GM12878 (cell line): ENCODE data around the gene BCLAF3. TPM values are rescaled to one million over a fixed set of nuclear protein-coding genes. Genes with fewer than 3 reads are reported as not detected.

Experiments
- ATAC-seq: fragments of 200-7000 bp; cut with Tn5 transposase; 3 replicates; pipeline ENCODE4 v1.9.1; 2020; ENCODE audit warnings: mild to moderate bottlenecking, moderate library complexity
- BruUV-seq: library from RNA; stranded (reverse); fragments of 400-500 nt; replicated peaks from 2 replicates; lab custom pipeline; 2021; lab: Mats Ljungman, UMichigan
- CTCF ChIA-PET: fragments of 300-600 bp; sonication (Branson Sonifier 250); formaldehyde crosslinking; extraction: SDS; loops from one replicate; lab custom pipeline; 2021; ENCODE audit warnings: inconsistent platforms; lab: Yijun Ruan, JAX
- POLR2A ChIA-PET: fragments of 350-600 bp; formaldehyde crosslinking; extraction: SDS; loops from one replicate; lab custom pipeline; 2021; ENCODE audit warnings: inconsistent platforms; lab: Charles Lee
- RAD21 ChIA-PET: fragments of 300-600 bp; sonication (Branson Sonifier 250); formaldehyde crosslinking; loops from one replicate; lab custom pipeline; 2023; ENCODE audit warnings: antibody characterized with exemption; ENCODE audit not compliant: unreplicated experiment; lab: Charles Lee
- SMC1A ChIA-PET: fragments of 300-600 bp; sonication (Branson Sonifier 250); formaldehyde crosslinking; loops from one replicate; lab custom pipeline; 2023; ENCODE audit not compliant: unreplicated experiment, uncharacterized antibody; lab: Charles Lee
- DNase-seq: peaks from one replicate; pipeline ENCODE4 v3.0.0-alpha.2; 2011; ENCODE audit warnings: low read depth, low spot score
- FAIRE-seq: peaks from 3 replicates; lab custom pipeline; 2011; peaks lifted over from hg19 to GRCh38; lab: Jason Lieb, UNC
- H2AFZ ChIP-seq: 2 replicates; pipeline ENCODE4 v1.6.0; 2011; ENCODE audit warnings: low read depth, low read length, control low read depth; ENCODE audit not compliant: control insufficient read depth
- H3K27ac ChIP-seq: 2 replicates; pipeline ENCODE4 v1.5.1; 2011; ENCODE audit warnings: control low read depth; ENCODE audit not compliant: control insufficient read depth, insufficient read depth
- H3K27me3 ChIP-seq, 2 experiments: replicated peaks in 1 of 2; 2 replicates each; pipeline versions ENCODE4 v1.6.0 to v1.6.1; 2011; ENCODE audit warnings: low read length in 1 of 2; ENCODE audit not compliant: control insufficient read depth in 2 of 2, insufficient read depth in 2 of 2
- H3K36me3 ChIP-seq, 2 experiments: 2 replicates each; pipeline ENCODE4 v1.5.1; 2011; ENCODE audit warnings: low read length in 1 of 2; ENCODE audit not compliant: control insufficient read depth in 2 of 2, insufficient read depth in 2 of 2
- H3K4me1 ChIP-seq: 2 replicates; pipeline ENCODE4 v1.6.1; 2011; ENCODE audit warnings: mild to moderate bottlenecking, low read length, moderate library complexity, mixed read lengths; ENCODE audit not compliant: control insufficient read depth, insufficient read depth
- H3K4me2 ChIP-seq: 2 replicates; pipeline ENCODE4 v1.6.0; 2011; ENCODE audit warnings: control low read depth; ENCODE audit not compliant: control insufficient read depth, insufficient read depth
- H3K4me3 ChIP-seq: fragments of 200-600 bp; sonication (generic); 2 replicates; pipeline ENCODE4 v1.5.1; 2016
- H3K79me2 ChIP-seq: 2 replicates; pipeline ENCODE4 v1.6.0; 2011; ENCODE audit warnings: low read length; ENCODE audit not compliant: control insufficient read depth, insufficient read depth
- H3K9ac ChIP-seq: 2 replicates; pipeline ENCODE4 v1.8.0; 2011; ENCODE audit warnings: low read length, control low read depth, mixed read lengths; ENCODE audit not compliant: control insufficient read depth, insufficient read depth
- H3K9me3 ChIP-seq: replicated peaks from 3 replicates; pipeline ENCODE4 v1.5.1; 2011; ENCODE audit warnings: mild to moderate bottlenecking, low read length; ENCODE audit not compliant: control insufficient read depth, insufficient read depth
- H4K20me1 ChIP-seq: 2 replicates; pipeline ENCODE4 v1.6.0; 2011; ENCODE audit not compliant: control insufficient read depth, insufficient read depth
- BCL11A ChIP-seq: IDR thresholded peaks from 2 replicates; pipeline ENCODE4 v1.6.1; 2011; ENCODE audit warnings: low read depth, low read length
- CHD1 ChIP-seq: IDR thresholded peaks from 2 replicates; pipeline ENCODE4 v1.6.1; 2012; ENCODE audit warnings: low read depth, low read length, improper control_type of control experiment
- JUNB ChIP-seq: IDR thresholded peaks from 2 replicates; pipeline ENCODE4 v1.6.1; 2016; ENCODE audit warnings: antibody characterized with exemption, mild to moderate bottlenecking
- LARP7 ChIP-seq: fragments of 450-650 bp; IDR thresholded peaks from 2 replicates; pipeline ENCODE4 v1.6.1; 2017; ENCODE audit warnings: mild to moderate bottlenecking
- SPI1 ChIP-seq: IDR thresholded peaks from 2 replicates; pipeline ENCODE4 v1.6.1; 2011; ENCODE audit warnings: low read depth, mild to moderate bottlenecking, low read length, moderate library complexity, borderline replicate concordance; ENCODE audit not compliant: insufficient read depth
- ZNF592 ChIP-seq: fragments of 450-650 bp; IDR thresholded peaks from 2 replicates; pipeline ENCODE4 v1.6.1; 2017; ENCODE audit warnings: mild to moderate bottlenecking, moderate library complexity
- ZSCAN29 ChIP-seq: fragments of 450-650 bp; IDR thresholded peaks from 2 replicates; pipeline ENCODE4 v1.6.1; 2017; ENCODE audit warnings: mild to moderate bottlenecking, moderate library complexity
- WGBS: methylation state at CpG from one replicate; pipeline ENCODE4 v1.1.6; 2016; ENCODE audit warnings: low lambda C conversion rate; ENCODE audit not compliant: insufficient replicate concordance, insufficient coverage; ENCODE audit errors: missing lambda C conversion rate; 5-methylcytosine and 5-hydroxymethylcytosine counted together
- in situ Hi-C: fragments of 300-500 bp; cut with MboI; formaldehyde crosslinking; loops from 9 replicates; pipeline ENCODE4 v1.14.3; 2018; ENCODE audit warnings: mixed read lengths
- intact Hi-C: fragments of 100-400 bp; cut with micrococcal nuclease; formaldehyde crosslinking; loops from one replicate; pipeline ENCODE4 v1.14.2; 2022; ENCODE audit not compliant: unreplicated experiment
- polyA plus RNA-seq, 11 experiments: library from polyadenylated mRNA; depleted of rRNA in 4 of 11; unstranded in 6 of 11; stranded (reverse) in 5 of 11; fragments of >200 nt; fragmentation: Nextera tagmentation in 4 of 11; fragmentation: Illumina TruSeq in 1 of 11; extraction: Ambion mirVana in 4 of 11; extraction: Trizol in 1 of 11; gene quantifications; 1 replicate in 1 of 11; 2 replicates in 10 of 11; pipeline versions ENCODE4 v1.2.1 to v1.2.3, GENCODE V29; 2011 to 2016; ENCODE audit warnings: inconsistent platforms in 2 of 11, missing spikeins in 2 of 11, low read depth in 1 of 11
- total RNA-seq, 4 experiments: library from RNA; depleted of rRNA in 3 of 4; stranded (reverse); fragments of >200 nt in 3 of 4; fragmentation: Illumina TruSeq in 1 of 4; extraction: Trizol in 1 of 4; gene quantifications; 2 replicates each; pipeline versions ENCODE4 v1.2.1 to v1.2.3, GENCODE V29; 2013 to 2021
- TF ChIP-seq, protein P1 (sequence below): fragments of 450-650 bp; formaldehyde crosslinking; IDR thresholded peaks from 2 replicates; pipeline ENCODE4 v1.4.0; 2020; ENCODE audit warnings: mild to moderate bottlenecking, moderate library complexity

Gene BCLAF3
- total and polyA plus RNA-seq, 10 of the 15 experiments (the other 5 are each of a cell fraction or from before 2014, with no cell fraction given) = 0.74 to 4.4 (median 2.6) TPM

GRCh38 chrX:19972984-19973383 lies 17.9 kb downstream of the BCLAF3 start (continued):
- TF ChIP-seq SPI1 = no peak

DNA sequence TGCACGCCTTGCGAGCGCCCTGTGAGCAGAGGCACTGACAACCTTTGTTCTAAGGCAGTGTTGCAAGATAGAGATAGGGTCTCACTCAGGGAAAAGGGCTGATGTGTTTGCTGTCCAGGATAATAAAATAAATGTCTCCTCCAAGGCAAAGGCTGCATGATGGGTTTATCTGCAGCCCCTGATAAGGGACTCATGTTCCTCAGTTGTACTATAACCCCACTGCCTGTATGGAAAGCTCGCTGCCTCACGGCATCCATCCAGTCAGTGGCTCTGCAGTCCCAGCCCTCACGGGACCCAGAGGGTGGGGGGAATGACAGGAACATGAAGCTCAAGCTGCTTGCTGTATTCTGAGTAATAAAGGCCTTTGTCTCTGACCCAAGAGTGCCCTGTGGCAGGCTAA lies 22.6 kb downstream of the BCLAF3 start:
- Histone ChIP-seq H2AFZ (no peak overlapping the region), H3K4me2 (no peak overlapping the region), H4K20me1 (no peaks in the 10 kb centered on the region), H3K9me3 (no peaks in the 10 kb centered on the region), H3K4me1 (peaks cover 6% of the 10 kb centered on the region), H3K4me3 (no peak overlapping the region), H3K79me2 (no peaks in the 10 kb centered on the region), H3K27ac (no peak overlapping the region), H3K9ac (no peak overlapping the region), H3K36me3 (no peaks in the 10 kb centered on the region), H3K27me3 (no peaks in the 10 kb centered on the region)
- ChIA-PET POLR2A (no interaction called here), SMC1A (no interaction called here), RAD21 (no interaction called here), CTCF (no interaction called here)
- in situ Hi-C loops (no loop called here), intact Hi-C loops (no loop called here)
- DNase-seq (no peak), ATAC-seq (no peak), FAIRE-seq (no peak)
- TF ChIP-seq JUNB = no peak
- no peak for TF ChIP-seq ZSCAN29
- TF ChIP-seq, protein P1, sequence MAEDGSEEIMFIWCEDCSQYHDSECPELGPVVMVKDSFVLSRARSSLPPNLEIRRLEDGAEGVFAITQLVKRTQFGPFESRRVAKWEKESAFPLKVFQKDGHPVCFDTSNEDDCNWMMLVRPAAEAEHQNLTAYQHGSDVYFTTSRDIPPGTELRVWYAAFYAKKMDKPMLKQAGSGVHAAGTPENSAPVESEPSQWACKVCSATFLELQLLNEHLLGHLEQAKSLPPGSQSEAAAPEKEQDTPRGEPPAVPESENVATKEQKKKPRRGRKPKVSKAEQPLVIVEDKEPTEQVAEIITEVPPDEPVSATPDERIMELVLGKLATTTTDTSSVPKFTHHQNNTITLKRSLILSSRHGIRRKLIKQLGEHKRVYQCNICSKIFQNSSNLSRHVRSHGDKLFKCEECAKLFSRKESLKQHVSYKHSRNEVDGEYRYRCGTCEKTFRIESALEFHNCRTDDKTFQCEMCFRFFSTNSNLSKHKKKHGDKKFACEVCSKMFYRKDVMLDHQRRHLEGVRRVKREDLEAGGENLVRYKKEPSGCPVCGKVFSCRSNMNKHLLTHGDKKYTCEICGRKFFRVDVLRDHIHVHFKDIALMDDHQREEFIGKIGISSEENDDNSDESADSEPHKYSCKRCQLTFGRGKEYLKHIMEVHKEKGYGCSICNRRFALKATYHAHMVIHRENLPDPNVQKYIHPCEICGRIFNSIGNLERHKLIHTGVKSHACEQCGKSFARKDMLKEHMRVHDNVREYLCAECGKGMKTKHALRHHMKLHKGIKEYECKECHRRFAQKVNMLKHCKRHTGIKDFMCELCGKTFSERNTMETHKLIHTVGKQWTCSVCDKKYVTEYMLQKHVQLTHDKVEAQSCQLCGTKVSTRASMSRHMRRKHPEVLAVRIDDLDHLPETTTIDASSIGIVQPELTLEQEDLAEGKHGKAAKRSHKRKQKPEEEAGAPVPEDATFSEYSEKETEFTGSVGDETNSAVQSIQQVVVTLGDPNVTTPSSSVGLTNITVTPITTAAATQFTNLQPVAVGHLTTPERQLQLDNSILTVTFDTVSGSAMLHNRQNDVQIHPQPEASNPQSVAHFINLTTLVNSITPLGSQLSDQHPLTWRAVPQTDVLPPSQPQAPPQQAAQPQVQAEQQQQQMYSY (CRISPR knock-in tag) = no peak
- TF ChIP-seq BCL11A = no peak
- no peak for TF ChIP-seq ZNF592
- no peak for TF ChIP-seq LARP7
- no peak for TF ChIP-seq CHD1
- 67% methylated on average over 6 of the region's 6 CpGs for WGBS
- no TSS peak for BruUV-seq
